Colonic mucosa (tissue), 4 donors: ENCODE measurements around the gene PRR18. TPM values are rescaled to one million over a fixed set of nuclear protein-coding genes. Genes with fewer than 3 reads are reported as not detected.

ENCODE experiments used
- DNase-seq: peaks from one replicate; pipeline ENCODE4 v3.0.0-alpha.2; 2020
- H3K27ac ChIP-seq: fragments of 200-600 bp; one replicate; pipeline ENCODE4 v1.8.0; 2021
- H3K27me3 ChIP-seq: fragments of 200-600 bp; one replicate; pipeline ENCODE4 v1.8.0; 2021
- H3K36me3 ChIP-seq: fragments of 200-600 bp; one replicate; pipeline ENCODE4 v1.8.0; 2021
- H3K4me1 ChIP-seq: fragments of 200-600 bp; one replicate; pipeline ENCODE4 v1.8.0; 2021; ENCODE audit warnings: mild to moderate bottlenecking
- H3K4me3 ChIP-seq: fragments of 200-600 bp; one replicate; pipeline ENCODE4 v1.8.0; 2021
- H3K9ac ChIP-seq, 2 donors: one replicate each; pipeline ENCODE4 v1.7.0; 2013; ENCODE audit warnings: control low read depth in 2 of 2, low read depth in 2 of 2, low read length in 2 of 2
- H3K9me3 ChIP-seq: fragments of 200-600 bp; one replicate; pipeline ENCODE4 v1.8.0; 2021
- intact Hi-C: fragments of 100-400 bp; cut with DNase I; formaldehyde crosslinking; loops from one replicate; pipeline ENCODE4 v1.14.1; 2022
- total RNA-seq, 2 donors: library from RNA; stranded (reverse); fragmentation: NEBNext Ultra II Directional in 1 of 2; extraction: Animal tissue kit (Norgen Biotek cat#: 25700) in 1 of 2; gene quantifications; one replicate each; pipeline ENCODE4 v1.2.1, GENCODE V29; 2021
- TF ChIP-seq, protein P1 (sequence below): fragments of 200-600 bp; IDR thresholded peaks from one replicate; pipeline ENCODE4 v1.8.0; 2022; ENCODE audit warnings: antibody characterized with exemption, mild to moderate bottlenecking
- donor health status: healthy.
- donor health status: DM: no; HTN: no; CAD: no.
- donor health status: DM: no; HTN: no; CAD: no.

The PRR18 gene
- total RNA-seq, 2 donors from 2014 or later: not detected

DNA sequence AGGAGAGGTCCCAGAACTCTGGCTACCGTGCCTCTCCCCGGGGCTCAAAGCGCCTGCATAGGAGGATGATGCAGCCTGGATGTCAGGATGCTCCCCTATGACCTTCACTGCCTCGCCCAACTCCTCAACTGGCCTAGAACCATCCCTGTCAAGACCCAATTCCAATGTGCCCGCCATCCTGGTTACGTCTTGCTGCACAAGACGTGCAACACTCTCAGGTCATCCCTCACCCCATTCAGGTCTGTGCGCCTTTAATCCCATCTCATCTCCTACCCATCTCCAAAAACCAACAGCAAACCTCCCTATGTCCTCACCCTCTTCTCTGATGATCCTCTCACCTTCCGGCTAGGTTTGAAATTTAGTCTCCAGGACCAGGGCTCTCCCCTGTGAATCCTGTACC is 30.7 kb upstream of the PRR18 start:
- Histone ChIP-seq H3K27ac (no peak overlapping the region), H3K36me3 (no peaks in the 10 kb centered on the region), H3K4me1 (no peaks in the 10 kb centered on the region), H3K9ac (no peak overlapping the region), H3K9me3 (no peaks in the 10 kb centered on the region), H3K27me3 (no peaks in the 10 kb centered on the region), H3K4me3 (no peak overlapping the region)
- TF ChIP-seq, protein P1, sequence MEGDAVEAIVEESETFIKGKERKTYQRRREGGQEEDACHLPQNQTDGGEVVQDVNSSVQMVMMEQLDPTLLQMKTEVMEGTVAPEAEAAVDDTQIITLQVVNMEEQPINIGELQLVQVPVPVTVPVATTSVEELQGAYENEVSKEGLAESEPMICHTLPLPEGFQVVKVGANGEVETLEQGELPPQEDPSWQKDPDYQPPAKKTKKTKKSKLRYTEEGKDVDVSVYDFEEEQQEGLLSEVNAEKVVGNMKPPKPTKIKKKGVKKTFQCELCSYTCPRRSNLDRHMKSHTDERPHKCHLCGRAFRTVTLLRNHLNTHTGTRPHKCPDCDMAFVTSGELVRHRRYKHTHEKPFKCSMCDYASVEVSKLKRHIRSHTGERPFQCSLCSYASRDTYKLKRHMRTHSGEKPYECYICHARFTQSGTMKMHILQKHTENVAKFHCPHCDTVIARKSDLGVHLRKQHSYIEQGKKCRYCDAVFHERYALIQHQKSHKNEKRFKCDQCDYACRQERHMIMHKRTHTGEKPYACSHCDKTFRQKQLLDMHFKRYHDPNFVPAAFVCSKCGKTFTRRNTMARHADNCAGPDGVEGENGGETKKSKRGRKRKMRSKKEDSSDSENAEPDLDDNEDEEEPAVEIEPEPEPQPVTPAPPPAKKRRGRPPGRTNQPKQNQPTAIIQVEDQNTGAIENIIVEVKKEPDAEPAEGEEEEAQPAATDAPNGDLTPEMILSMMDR: no peak
- DNase-seq: no peak
- intact Hi-C loops: no loop called here

DNA sequence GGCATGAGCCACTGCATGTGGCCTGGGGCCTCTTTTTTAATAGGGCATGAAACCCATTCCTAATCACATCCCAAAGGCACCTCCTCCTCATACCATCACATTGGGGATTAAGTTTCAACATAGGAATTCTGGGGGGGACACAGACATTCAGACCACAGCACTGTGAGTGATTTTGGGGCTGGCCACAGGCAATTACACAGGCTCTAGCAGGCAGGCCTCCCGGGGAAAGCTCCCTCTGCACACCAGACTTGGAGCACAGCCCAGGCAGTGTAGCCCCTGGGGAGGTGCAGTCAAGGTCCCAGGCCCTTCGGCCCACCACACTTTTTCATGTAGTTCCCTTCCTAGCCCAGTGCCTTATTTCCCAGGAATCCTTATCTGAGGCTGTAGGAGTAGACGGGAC is 28.7 kb upstream of the PRR18 start:
- Histone ChIP-seq H3K27ac (no peak overlapping the region), H3K36me3 (no peaks in the 10 kb centered on the region), H3K9me3 (no peaks in the 10 kb centered on the region), H3K9ac (no peak overlapping the region), H3K27me3 (no peaks in the 10 kb centered on the region), H3K4me1 (peaks cover 3% of the 10 kb centered on the region), H3K4me3 (no peak overlapping the region)
- TF ChIP-seq, protein P1: no peak
- DNase-seq: no peak
- intact Hi-C loops: no loop called here

DNA sequence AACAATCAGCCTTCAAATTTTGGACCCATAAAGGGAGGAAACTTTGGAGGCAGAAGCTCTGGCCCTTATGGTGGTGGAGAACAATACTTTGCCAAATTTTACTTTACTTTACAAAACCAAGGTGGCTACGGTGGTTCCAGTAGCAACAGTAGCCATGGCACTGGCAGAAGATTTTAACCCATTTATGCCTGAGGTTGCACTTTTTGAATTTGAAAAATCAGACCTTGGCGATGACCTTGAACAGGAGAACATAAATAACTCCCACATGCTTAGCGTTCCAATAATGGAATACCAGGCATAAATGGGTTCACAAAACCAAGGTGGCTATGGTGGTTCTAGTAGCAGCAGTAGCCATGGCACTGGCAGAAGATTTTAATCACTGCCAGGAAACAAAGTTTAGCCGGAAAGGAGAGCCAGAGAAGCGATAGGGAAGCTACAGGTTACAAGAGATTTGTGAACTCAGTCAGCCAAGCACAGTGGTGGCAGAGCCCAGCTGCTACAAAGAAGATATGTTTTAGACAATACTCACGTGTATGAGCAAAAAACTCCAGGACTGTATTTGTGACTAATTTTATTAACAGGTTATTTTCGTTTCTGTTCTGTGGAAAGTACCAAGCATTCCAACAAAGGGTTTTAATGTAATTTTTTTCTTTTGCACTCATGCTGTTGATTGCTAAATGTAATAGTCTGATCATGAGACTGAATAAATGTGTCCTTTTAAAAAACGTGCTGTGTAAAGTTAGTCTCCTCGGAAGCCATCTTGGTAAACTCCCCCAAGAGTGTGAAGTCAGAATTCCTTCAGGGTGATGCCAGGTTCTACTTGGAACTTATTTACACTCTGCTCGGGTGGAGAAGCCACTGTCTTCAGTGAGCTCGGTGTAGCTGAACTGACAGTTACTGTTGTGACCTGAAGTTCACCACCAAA is 27.4 kb upstream of the PRR18 start:
- no peaks in the 10 kb centered on the region for H3K27me3 ChIP-seq
- no peaks in the 10 kb centered on the region for H3K36me3 ChIP-seq
- no peak for DNase-seq
- TF ChIP-seq, protein P1: no peak
- no peaks in the 10 kb centered on the region for H3K9me3 ChIP-seq
- intact Hi-C loops: no loop called here
- no peak overlapping the region for H3K9ac ChIP-seq
- peaks cover 8% of the 10 kb centered on the region for H3K4me1 ChIP-seq
- no peak overlapping the region for H3K4me3 ChIP-seq
- H3K27ac ChIP-seq: no peak overlapping the region

DNA sequence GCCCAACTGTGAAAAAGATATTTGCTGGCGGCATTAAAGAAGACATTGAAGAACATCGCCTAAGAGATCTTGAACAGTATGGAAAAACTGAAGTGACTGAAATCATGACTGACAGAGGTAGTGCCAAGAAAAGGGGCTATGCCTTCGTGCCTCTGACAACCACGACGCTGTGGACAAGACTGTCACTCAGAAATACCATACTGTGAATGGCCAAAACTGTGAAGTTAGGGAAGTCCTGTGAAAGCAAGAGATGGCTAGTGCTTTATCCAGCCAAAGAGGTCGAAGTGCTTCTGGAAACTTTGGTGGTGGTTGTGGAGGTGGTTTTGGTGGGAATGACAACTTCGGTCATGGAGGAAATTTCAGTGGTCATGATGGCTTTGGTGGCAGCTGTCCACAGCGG is 26.7 kb upstream of the PRR18 start:
- H3K9ac ChIP-seq: no peak overlapping the region
- TF ChIP-seq, protein P1: no peak
- H3K36me3 ChIP-seq: no peaks in the 10 kb centered on the region
- intact Hi-C loops: no loop called here
- no peak overlapping the region for H3K27ac ChIP-seq
- H3K27me3 ChIP-seq: no peaks in the 10 kb centered on the region
- H3K9me3 ChIP-seq: no peaks in the 10 kb centered on the region
- H3K4me3 ChIP-seq: no peak overlapping the region
- DNase-seq: no peak
- H3K4me1 ChIP-seq: peaks cover 11% of the 10 kb centered on the region

DNA sequence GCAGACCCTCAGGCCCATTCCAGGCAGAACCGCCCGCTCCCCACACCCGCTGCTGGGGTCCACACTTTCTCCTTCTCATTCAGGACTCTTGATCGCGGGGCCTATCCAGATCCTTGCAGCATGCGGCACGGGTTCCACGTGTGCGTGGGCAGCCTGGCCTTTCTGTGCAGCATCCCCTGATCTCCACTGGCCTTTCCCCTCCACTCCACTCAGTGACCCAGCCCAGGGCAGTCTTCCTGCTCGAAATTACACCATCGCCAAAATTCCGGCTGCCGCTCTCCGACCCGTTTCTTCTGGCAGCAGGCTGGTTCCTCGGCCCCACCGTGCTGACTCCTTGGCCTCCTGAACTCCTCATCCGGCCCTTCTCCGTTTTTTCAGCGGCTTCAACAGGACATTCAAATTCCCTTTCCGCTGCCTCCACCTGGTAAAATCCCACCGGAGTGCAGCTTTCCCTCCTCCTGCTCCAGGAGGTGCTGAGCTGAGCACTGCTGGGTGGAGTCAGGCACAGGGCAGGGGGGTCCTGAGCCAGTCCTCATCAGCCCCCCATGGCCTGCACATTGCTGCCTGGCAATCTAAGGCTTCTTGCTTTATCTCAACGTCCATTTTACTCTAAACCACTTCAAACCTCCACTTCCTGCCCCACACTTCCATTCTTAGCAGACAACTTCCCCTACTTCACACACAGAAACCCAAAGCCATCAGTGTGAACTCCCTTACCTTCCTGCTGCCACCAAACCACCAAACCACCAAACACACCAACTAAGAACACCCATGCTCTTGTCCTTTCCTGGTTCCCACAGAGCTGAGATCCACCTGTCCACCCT is 25.2 kb upstream of the PRR18 start:
- Histone ChIP-seq H3K4me1 (peaks cover 11% of the 10 kb centered on the region), H3K27me3 (no peaks in the 10 kb centered on the region), H3K4me3 (no peak overlapping the region), H3K36me3 (no peaks in the 10 kb centered on the region), H3K9me3 (no peaks in the 10 kb centered on the region), H3K9ac (no peak overlapping the region), H3K27ac (no peak overlapping the region)
- intact Hi-C loops: no loop called here
- no peak for DNase-seq
- TF ChIP-seq, protein P1: no peak
